Body of pancreas (tissue), 4 donors: ENCODE results near the gene PPP2R5E. TPM values are rescaled to one million over a fixed set of nuclear protein-coding genes. Genes with fewer than 3 reads are reported as not detected.

Experiments
- ATAC-seq: fragments of 150-250 bp; one replicate; pipeline ENCODE4 v1.9.1; 2016
- DNase-seq, 4 donors: peaks; one replicate each; pipeline ENCODE4 v3.0.0-alpha.2; 2019
- H3K27ac ChIP-seq, 4 donors: fragments of 200-600 bp; sonication (generic); 1 replicate in 3 of 4; 2 replicates in 1 of 4; pipeline versions ENCODE4 v1.5.1 to v1.6.1; 2016 to 2019; ENCODE audit warnings: mild to moderate bottlenecking in 1 of 4, mixed read lengths in 1 of 4, moderate library complexity in 1 of 4
- H3K27me3 ChIP-seq, 2 donors: fragments of 200-600 bp; sonication (generic); one replicate each; pipeline ENCODE4 v1.6.0; 2016; ENCODE audit warnings: mild to moderate bottlenecking in 1 of 2
- H3K36me3 ChIP-seq, 2 donors: fragments of 200-600 bp; sonication (generic); replicated peaks in 1 of 2; 2 replicates each; pipeline ENCODE4 v1.5.1; 2016; ENCODE audit warnings: low read depth in 2 of 2; ENCODE audit not compliant: insufficient read depth in 1 of 2
- H3K4me1 ChIP-seq: fragments of 200-600 bp; sonication (generic); one replicate; pipeline ENCODE4 v1.6.0; 2016
- H3K4me3 ChIP-seq, 2 donors: fragments of 200-600 bp; sonication (generic); 1 replicate in 1 of 2; 2 replicates in 1 of 2; pipeline ENCODE4 v1.5.1; 2016 to 2019
- H3K9me3 ChIP-seq, 3 donors: fragments of 200-600 bp; sonication (generic); 1 replicate in 2 of 3; 2 replicates in 1 of 3; pipeline ENCODE4 v1.5.1; 2016
- POLR2A ChIP-seq, 3 donors: fragments of 450-650 bp; IDR thresholded peaks; one replicate each; pipeline ENCODE4 v1.6.1; 2016; ENCODE audit warnings: antibody characterized with exemption in 3 of 3, mild to moderate bottlenecking in 2 of 3
- WGBS, 2 donors: methylation state at CpG; one replicate each; pipeline ENCODE4 v1.1.5; 2017; 5-methylcytosine and 5-hydroxymethylcytosine counted together
- intact Hi-C: fragments of 100-400 bp; cut with DNase I; formaldehyde crosslinking; loops from one replicate; pipeline ENCODE4 v1.15.1; 2023
- total RNA-seq, 2 donors: library from RNA; depleted of rRNA; stranded (reverse); fragments of >200 nt; gene quantifications; one replicate each; pipeline ENCODE4 v1.1.0, GENCODE V29; 2016
- TF ChIP-seq, protein P1 (sequence below), 7 experiments: fragments of 450-650 bp in 4 of 7; fragments of 200-600 bp in 3 of 7; sonication (generic) in 3 of 7; IDR thresholded peaks; one replicate each; pipeline ENCODE4 v1.5.1; 2016 to 2019; ENCODE audit warnings: antibody characterized with exemption in 7 of 7

PPP2R5E gene
- total RNA-seq, 2 donors from 2014 or later, result 9.2 to 12.5 TPM

DNA sequence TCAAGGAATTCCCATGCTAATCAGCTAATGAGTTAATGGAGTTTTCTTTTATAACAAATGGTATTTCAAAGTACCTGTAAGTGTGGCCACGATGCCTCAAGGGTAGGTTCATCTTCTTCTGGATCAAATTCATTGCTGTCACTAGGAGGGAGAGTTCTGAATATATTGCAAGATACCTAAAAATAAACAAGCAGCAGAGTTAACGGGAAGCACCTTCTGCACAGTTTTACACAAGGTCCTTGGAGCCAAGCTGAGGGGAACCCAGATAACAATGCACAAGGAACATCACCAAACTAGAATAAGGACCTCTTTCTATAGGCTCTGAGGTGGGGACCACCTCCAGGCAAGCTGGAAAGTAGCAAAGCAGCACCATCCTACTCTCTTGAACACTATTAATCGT is 121.3 kb downstream of the PPP2R5E start:
- TF ChIP-seq POLR2A (IDR thresholded peaks at IDR 0.05), result no peak
- TF ChIP-seq, protein P1, sequence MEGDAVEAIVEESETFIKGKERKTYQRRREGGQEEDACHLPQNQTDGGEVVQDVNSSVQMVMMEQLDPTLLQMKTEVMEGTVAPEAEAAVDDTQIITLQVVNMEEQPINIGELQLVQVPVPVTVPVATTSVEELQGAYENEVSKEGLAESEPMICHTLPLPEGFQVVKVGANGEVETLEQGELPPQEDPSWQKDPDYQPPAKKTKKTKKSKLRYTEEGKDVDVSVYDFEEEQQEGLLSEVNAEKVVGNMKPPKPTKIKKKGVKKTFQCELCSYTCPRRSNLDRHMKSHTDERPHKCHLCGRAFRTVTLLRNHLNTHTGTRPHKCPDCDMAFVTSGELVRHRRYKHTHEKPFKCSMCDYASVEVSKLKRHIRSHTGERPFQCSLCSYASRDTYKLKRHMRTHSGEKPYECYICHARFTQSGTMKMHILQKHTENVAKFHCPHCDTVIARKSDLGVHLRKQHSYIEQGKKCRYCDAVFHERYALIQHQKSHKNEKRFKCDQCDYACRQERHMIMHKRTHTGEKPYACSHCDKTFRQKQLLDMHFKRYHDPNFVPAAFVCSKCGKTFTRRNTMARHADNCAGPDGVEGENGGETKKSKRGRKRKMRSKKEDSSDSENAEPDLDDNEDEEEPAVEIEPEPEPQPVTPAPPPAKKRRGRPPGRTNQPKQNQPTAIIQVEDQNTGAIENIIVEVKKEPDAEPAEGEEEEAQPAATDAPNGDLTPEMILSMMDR (IDR thresholded peaks at IDR 0.05), result no peak

DNA sequence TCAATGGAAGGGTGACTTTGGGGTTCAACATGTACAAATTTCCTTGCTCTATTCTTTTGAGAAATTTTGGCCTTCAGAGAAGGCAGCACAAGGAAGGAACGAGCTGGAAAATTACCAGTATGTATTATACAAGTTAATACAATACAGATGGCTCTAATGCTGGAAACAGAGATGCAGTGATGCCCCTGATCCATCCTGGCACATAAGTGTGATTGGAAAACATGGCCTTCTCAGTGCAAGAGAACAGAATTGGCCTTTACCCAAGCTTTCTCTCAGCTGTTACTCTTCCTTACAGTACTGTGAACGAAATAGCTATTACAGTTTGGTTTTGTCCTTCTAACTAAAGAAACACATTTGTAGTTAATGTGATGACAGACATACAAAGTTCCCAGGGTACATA is 122.0 kb downstream of the PPP2R5E start:
- no peak for ATAC-seq
- TF ChIP-seq POLR2A (IDR thresholded peaks at IDR 0.05), result no peak
- TF ChIP-seq, protein P1 (IDR thresholded peaks at IDR 0.05), result no peak
- H3K4me3 ChIP-seq, result no peak overlapping the region
- no peak for DNase-seq
- peaks cover 0 to 3% of the 10 kb centered on the region in 2 donors for H3K27me3 ChIP-seq
- H3K36me3 ChIP-seq, result no peaks in the 10 kb centered on the region
- H3K27ac ChIP-seq, result no peak overlapping the region
- no peaks in the 10 kb centered on the region for H3K9me3 ChIP-seq
- WGBS, 2 donors, result 82 to 93% methylated on average over 2 of the region's 2 CpGs
- no peaks in the 10 kb centered on the region for H3K4me1 ChIP-seq
- intact Hi-C loops, result no loop called here

More for the DNA sequence above, 121.3 kb downstream of the PPP2R5E start:
- Histone ChIP-seq H3K9me3 (no peaks in the 10 kb centered on the region), H3K27ac (no peak overlapping the region), H3K4me3 (no peak overlapping the region), H3K36me3 (no peaks in the 10 kb centered on the region), H3K27me3 (peaks cover 0 to 3% of the 10 kb centered on the region in 2 donors), H3K4me1 (no peaks in the 10 kb centered on the region)
- intact Hi-C loops, result no loop called here
- WGBS, 2 donors, result 55 to 57% methylated on average over 3 of the region's 3 CpGs
- DNase-seq (no peak), ATAC-seq (no peak)

DNA sequence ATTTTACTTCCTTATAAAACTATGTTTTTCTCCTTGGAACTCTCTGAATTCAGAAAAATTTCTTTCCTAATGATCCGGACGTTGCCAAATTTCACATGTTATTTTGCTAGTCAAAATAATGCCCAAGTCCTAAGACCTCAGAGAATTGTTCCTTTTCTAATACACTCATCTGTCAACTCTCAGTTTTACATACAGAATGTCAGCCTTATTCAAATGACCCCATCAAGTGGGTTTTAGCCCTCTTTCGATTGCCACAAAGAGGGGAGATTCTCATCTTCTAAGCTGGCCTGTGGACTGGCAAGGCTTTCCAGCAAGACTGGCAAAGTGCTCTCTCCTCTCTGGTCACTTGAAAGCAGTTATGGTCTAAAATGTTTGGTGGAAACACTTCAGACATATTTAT is 125.2 kb downstream of the PPP2R5E start:
- Histone ChIP-seq H3K4me1 (no peaks in the 10 kb centered on the region), H3K4me3 (no peak overlapping the region), H3K27me3 (peaks cover 0 to 3% of the 10 kb centered on the region in 2 donors), H3K9me3 (no peaks in the 10 kb centered on the region), H3K36me3 (peaks cover 0 to 2% of the 10 kb centered on the region in 2 donors), H3K27ac (no peak overlapping the region)
- intact Hi-C loops, result no loop called here
- WGBS, 2 donors, result 92 to 98% methylated on average over 3 of the region's 3 CpGs
- DNase-seq (no peak), ATAC-seq (no peak)
- no peak for TF ChIP-seq POLR2A (IDR thresholded peaks at IDR 0.05)
- TF ChIP-seq, protein P1 (IDR thresholded peaks at IDR 0.05), result no peak

DNA sequence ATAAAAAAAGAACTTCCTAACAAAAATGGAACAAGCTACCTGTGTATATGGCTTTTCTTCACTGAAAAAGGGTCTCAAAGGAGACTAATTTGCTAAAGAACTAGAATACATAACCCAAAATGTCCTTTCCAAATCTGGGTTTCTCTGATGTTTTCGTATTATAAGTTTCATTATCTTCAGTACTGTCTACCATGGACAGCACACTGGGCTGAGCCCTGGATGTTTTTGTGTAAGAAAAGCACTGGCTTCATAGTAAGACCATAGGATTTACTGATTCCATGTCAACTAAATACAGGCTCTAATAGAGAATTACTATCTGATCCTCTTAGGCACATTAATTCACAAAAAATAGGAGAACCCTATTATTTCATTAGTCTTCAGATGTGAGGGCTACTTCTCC is 130.2 kb downstream of the PPP2R5E start:
- intact Hi-C loops, result no loop called here
- Histone ChIP-seq H3K27me3 (peaks cover 0 to 3% of the 10 kb centered on the region in 2 donors), H3K4me1 (no peaks in the 10 kb centered on the region), H3K4me3 (no peak overlapping the region), H3K36me3 (peaks cover 0 to 2% of the 10 kb centered on the region in 2 donors), H3K9me3 (no peaks in the 10 kb centered on the region), H3K27ac (no peak overlapping the region)
- TF ChIP-seq, protein P1 (IDR thresholded peaks at IDR 0.05), result no peak
- no peak for TF ChIP-seq POLR2A (IDR thresholded peaks at IDR 0.05)
- WGBS, 2 donors, result 84 to 85% methylated on average over 1 of the region's 1 CpG
- ATAC-seq (no peak), DNase-seq (no peak)

DNA sequence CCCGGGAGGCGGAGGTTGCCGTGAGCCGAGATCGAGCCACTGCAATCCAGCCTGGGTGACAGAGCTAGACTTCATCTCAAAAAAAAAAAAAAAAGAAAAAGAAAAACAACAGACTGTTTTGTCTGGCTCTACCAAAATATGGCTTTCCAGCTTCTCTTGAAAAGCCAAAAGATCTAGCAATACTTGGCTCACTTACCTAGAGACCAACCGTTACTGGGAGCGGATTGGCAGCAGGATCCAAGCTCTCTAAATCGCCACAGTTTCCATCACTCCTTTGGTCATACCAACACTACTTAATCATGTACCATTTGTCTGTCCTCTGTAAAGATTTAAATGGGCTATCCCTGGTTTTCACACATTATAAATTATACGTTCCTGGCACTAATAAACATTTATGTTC is 136.8 kb downstream of the PPP2R5E start:
- no peak for DNase-seq
- H3K4me3 ChIP-seq, result no peak overlapping the region
- H3K36me3 ChIP-seq, result no peaks in the 10 kb centered on the region
- intact Hi-C loops, result no loop called here
- H3K4me1 ChIP-seq, result peaks cover 10% of the 10 kb centered on the region
- no peak for ATAC-seq
- no peaks in the 10 kb centered on the region for H3K27me3 ChIP-seq
- WGBS, 2 donors, result 96 to 98% methylated on average over 9 of the region's 9 CpGs
- TF ChIP-seq, protein P1 (IDR thresholded peaks at IDR 0.05), result no peak
- TF ChIP-seq POLR2A (IDR thresholded peaks at IDR 0.05), result no peak
- H3K27ac ChIP-seq, result no peak overlapping the region
- H3K9me3 ChIP-seq, result no peaks in the 10 kb centered on the region
